HepG2 (cell line): ENCODE results near the gene PANK4. TPM values are rescaled to one million over a fixed set of nuclear protein-coding genes. Genes with fewer than 3 reads are reported as not detected.

Experiments
- DMAP1 ChIP-seq: IDR thresholded peaks from 2 replicates; pipeline ENCODE4 v1.6.1; 2016
- ELF4 ChIP-seq: sonication (generic); formaldehyde crosslinking; IDR thresholded peaks from 2 replicates; pipeline ENCODE4 v1.5.0; 2020; ENCODE audit warnings: missing genetic modification reagents, mild to moderate bottlenecking, moderate library complexity, borderline replicate concordance
- FOXO1 ChIP-seq: sonication (generic); formaldehyde crosslinking; IDR thresholded peaks from 2 replicates; pipeline ENCODE4 v1.4.0; 2020; ENCODE audit warnings: missing genetic modification reagents
- FUBP1 ChIP-seq: sonication (generic); formaldehyde crosslinking; IDR thresholded peaks from 2 replicates; pipeline ENCODE4 v1.5.1; 2020; ENCODE audit warnings: missing genetic modification reagents, mild to moderate bottlenecking, borderline replicate concordance
- GABPA ChIP-seq, 2 experiments: IDR thresholded peaks; 2 replicates each; pipeline ENCODE4 v1.6.1; 2011 to 2016; ENCODE audit warnings: low read depth in 2 of 2, low read length in 1 of 2, missing biosample characterization in 1 of 2, missing genetic modification characterization in 1 of 2
- HDAC2 ChIP-seq: sonication (generic); formaldehyde crosslinking; IDR thresholded peaks from 2 replicates; pipeline ENCODE4 v1.4.0; 2020; ENCODE audit warnings: missing genetic modification reagents
- IRF1 ChIP-seq: sonication (generic); formaldehyde crosslinking; IDR thresholded peaks from 2 replicates; pipeline ENCODE4 v1.4.0; 2020; ENCODE audit warnings: low read depth, mild to moderate bottlenecking, missing genetic modification reagents
- NBN ChIP-seq: fragments of 450-650 bp; conservative IDR thresholded peaks from 2 replicates; pipeline ENCODE4 v1.6.1; 2017
- PITX1 ChIP-seq: sonication (generic); formaldehyde crosslinking; IDR thresholded peaks from 2 replicates; pipeline ENCODE4 v1.5.1; 2020; ENCODE audit warnings: mild to moderate bottlenecking, missing genetic modification reagents
- RFX1 ChIP-seq: fragments of 450-650 bp; IDR thresholded peaks from 2 replicates; pipeline ENCODE4 v1.6.1; 2017
- RXRA ChIP-seq: sonication (generic); formaldehyde crosslinking; IDR thresholded peaks from 2 replicates; pipeline ENCODE4 v1.5.1; 2020; ENCODE audit warnings: missing genetic modification reagents
- TERF1 ChIP-seq: sonication (generic); formaldehyde crosslinking; IDR thresholded peaks from 2 replicates; pipeline ENCODE4 v1.8.0; 2022; ENCODE audit warnings: mild to moderate bottlenecking, missing genetic modification reagents, moderate library complexity
- THAP11 ChIP-seq: IDR thresholded peaks from 2 replicates; pipeline ENCODE4 v1.6.1; 2016; ENCODE audit warnings: missing biosample characterization, missing genetic modification reagents
- ZBTB21 ChIP-seq: sonication (generic); formaldehyde crosslinking; IDR thresholded peaks from 2 replicates; pipeline ENCODE4 v1.4.0; 2020; ENCODE audit warnings: missing genetic modification reagents
- ZFX ChIP-seq: sonication (generic); formaldehyde crosslinking; IDR thresholded peaks from 2 replicates; pipeline ENCODE4 v1.4.0; 2020; ENCODE audit warnings: mild to moderate bottlenecking, low read depth, missing genetic modification reagents, moderate library complexity
- ZNF292 ChIP-seq: sonication (generic); formaldehyde crosslinking; IDR thresholded peaks from 2 replicates; pipeline ENCODE4 v1.8.1; 2022; ENCODE audit warnings: mild to moderate bottlenecking, low read depth, missing genetic modification reagents, borderline replicate concordance
- ZNF329 ChIP-seq: sonication (generic); formaldehyde crosslinking; IDR thresholded peaks from 2 replicates; pipeline ENCODE4 v1.9.0; 2021; ENCODE audit warnings: low read depth, mild to moderate bottlenecking, missing genetic modification reagents
- ZNF33B ChIP-seq: sonication (generic); formaldehyde crosslinking; IDR thresholded peaks from 2 replicates; pipeline ENCODE4 v1.5.1; 2020; ENCODE audit warnings: mild to moderate bottlenecking, missing genetic modification reagents
- ZNF530 ChIP-seq: sonication (generic); formaldehyde crosslinking; IDR thresholded peaks from 2 replicates; pipeline ENCODE4 v1.5.0; 2020; ENCODE audit warnings: low read depth, mild to moderate bottlenecking, missing genetic modification reagents
- ZNF546 ChIP-seq: sonication (generic); formaldehyde crosslinking; conservative IDR thresholded peaks from 2 replicates; pipeline ENCODE4 v1.8.1; 2023; ENCODE audit warnings: mild to moderate bottlenecking, missing genetic modification reagents
- ZNF577 ChIP-seq: sonication (generic); formaldehyde crosslinking; IDR thresholded peaks from 2 replicates; pipeline ENCODE4 v1.4.0; 2020; ENCODE audit warnings: mild to moderate bottlenecking, low read depth, missing genetic modification reagents, borderline replicate concordance
- ZNF709 ChIP-seq: sonication (generic); formaldehyde crosslinking; IDR thresholded peaks from 2 replicates; pipeline ENCODE4 v1.5.0; 2020; ENCODE audit warnings: mild to moderate bottlenecking, missing genetic modification reagents
- ZNF749 ChIP-seq: sonication (generic); formaldehyde crosslinking; IDR thresholded peaks from 2 replicates; pipeline ENCODE4 v1.8.0; 2022; ENCODE audit warnings: mild to moderate bottlenecking, missing genetic modification reagents, moderate library complexity, borderline replicate concordance
- ZNF777 ChIP-seq: sonication (generic); formaldehyde crosslinking; IDR thresholded peaks from 2 replicates; pipeline ENCODE4 v1.4.0; 2020; ENCODE audit warnings: missing genetic modification reagents
- ZNF788 ChIP-seq: sonication (generic); formaldehyde crosslinking; IDR thresholded peaks from 2 replicates; pipeline ENCODE4 v1.5.0; 2020; ENCODE audit warnings: mild to moderate bottlenecking, missing genetic modification reagents, borderline replicate concordance
- polyA plus RNA-seq, 8 experiments: library from polyadenylated mRNA; depleted of rRNA in 3 of 8; stranded (reverse) in 7 of 8; unstranded in 1 of 8; fragments of >200 nt; fragmentation: Illumina TruSeq in 4 of 8; extraction: Trizol in 4 of 8; gene quantifications; 2 replicates each; pipeline versions ENCODE4 v1.2.1 to v1.2.3, GENCODE V29; 2011 to 2016; ENCODE audit warnings: low read depth in 4 of 8, missing spikeins in 1 of 8, mixed read lengths in 1 of 8; ENCODE audit not compliant: insufficient read depth in 1 of 8
- total RNA-seq, 5 experiments: library from RNA; depleted of rRNA; stranded (reverse); fragments of >200 nt; fragmentation: Illumina TruSeq; extraction: Trizol; gene quantifications; 2 replicates each; pipeline ENCODE4 v1.2.3, GENCODE V29; 2016; ENCODE audit warnings: low read depth in 1 of 5

Gene PANK4
- total and polyA plus RNA-seq, 2 of the 13 experiments (the other 11 are each of a cell fraction or from before 2014, with no cell fraction given): 17.4 to 19.3 TPM

GRCh38 chr1:2555634-2556276, 29.4 kb upstream of the PANK4 start (continued):
- TF ChIP-seq NBN (no peak), ZNF33B (CRISPR knock-in tag) (no peak), GABPA (IDR thresholded peaks at IDR 0.05; ENCODE audit: low read depth, low read length) (no peak), GABPA (CRISPR knock-in tag; IDR thresholded peaks at IDR 0.05; ENCODE audit: low read depth) (peak; percentile 68), HDAC2 (CRISPR knock-in tag) (peak; percentile 63; the same call in 1 of the 2 replicates), ZNF749 (CRISPR knock-in tag) (peak; percentile 65; the same call in 1 of the 2 replicates), FOXO1 (peak; percentile 26; the same call in 1 of the 2 replicates), ZBTB21 (CRISPR knock-in tag) (no peak), PITX1 (CRISPR knock-in tag) (peak; percentile 56; the same call in 1 of the 2 replicates), ZNF329 (CRISPR knock-in tag) (0 out of 2 replicates have a peak, but pooled peaks have one; percentile 49), ZNF788 (CRISPR knock-in tag) (peak; percentile 55; the same call in 1 of the 2 replicates), ZNF709 (peak; percentile 83), ZNF530 (CRISPR knock-in tag) (no peak), ZFX (CRISPR knock-in tag) (no peak; the same call in 1 of the 2 replicates), FUBP1 (CRISPR knock-in tag) (0 out of 2 replicates have a peak, but pooled peaks have one; percentile 10), IRF1 (CRISPR knock-in tag) (no peak), ZNF546 (CRISPR knock-in tag) (0 out of 2 replicates have a peak, but pooled peaks have one; percentile 68), ELF4 (CRISPR knock-in tag) (peak; percentile 43; the same call in 1 of the 2 replicates), ZNF292 (CRISPR knock-in tag) (0 out of 2 replicates have a peak, but pooled peaks have one; percentile 44), RXRA (CRISPR knock-in tag) (0 out of 2 replicates have a peak, but pooled peaks have one; percentile 5), THAP11 (CRISPR knock-in tag) (peak; percentile 9; the same call in 1 of the 2 replicates), ZNF777 (CRISPR knock-in tag) (peak; percentile 6; the same call in 1 of the 2 replicates), TERF1 (CRISPR knock-in tag) (0 out of 2 replicates have a peak, but pooled peaks have one; percentile 39), ZNF577 (CRISPR knock-in tag) (no peak), DMAP1 (CRISPR knock-in tag) (peak; percentile 46; the same call in 1 of the 2 replicates), RFX1 (no peak)
